Endometrium (tissue), 2 donors: ENCODE results near the gene RACGAP1.
"Not testable (repeated sequence)": the region's sequence is repeated elsewhere in the genome, so short reads cannot be mapped to it uniquely, and the experiment has no call there.

Experiments used
- FAIRE-seq: peaks from 2 replicates; lab custom pipeline; 2012; peaks lifted over from hg19 to GRCh38; lab: Jason Lieb, UNC
- donor health status: control.
- donor health status: control.

The RACGAP1 gene

GRCh38 chr12:49986476-49986875 is 38.8 kb downstream of the RACGAP1 start:
- not testable (repeated sequence) for FAIRE-seq

DNA sequence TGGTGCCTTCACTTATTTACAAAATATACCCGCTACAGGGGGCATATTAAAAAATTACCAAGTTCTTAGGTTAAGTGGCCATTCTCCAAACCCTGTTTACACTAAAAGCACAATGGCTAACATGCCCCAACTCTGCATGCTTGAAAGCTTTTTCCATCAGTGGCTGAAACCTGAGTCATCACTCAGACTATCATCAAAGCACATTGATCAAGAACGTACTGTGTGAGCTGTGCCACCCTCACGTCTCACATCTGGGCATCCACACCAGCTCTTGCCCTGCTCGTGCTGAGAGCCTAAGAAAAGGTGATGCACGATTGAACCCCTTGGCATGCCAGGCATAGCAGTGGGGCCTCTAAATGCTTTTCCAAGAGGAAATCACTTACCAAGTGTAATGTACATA is 39.3 kb downstream of the RACGAP1 start:
- no peak for FAIRE-seq

GRCh38 chr12:49984476-49985359 is 40.6 kb downstream of the RACGAP1 start:
- FAIRE-seq: no peak

GRCh38 chr12:49983892-49984291 is 41.4 kb downstream of the RACGAP1 start:
- FAIRE-seq: no peak

GRCh38 chr12:49982246-49983087 is 42.8 kb downstream of the RACGAP1 start:
- no peak for FAIRE-seq

- no peak for FAIRE-seq
Measured at GRCh38 chr12:49980501-49981349, 44.6 kb downstream of the RACGAP1 start.

- no peak for FAIRE-seq
Measured at GRCh38 chr12:49979791-49980190, 45.5 kb downstream of the RACGAP1 start.

GRCh38 chr12:49979016-49979586 is 46.2 kb downstream of the RACGAP1 start:
- no peak for FAIRE-seq

DNA sequence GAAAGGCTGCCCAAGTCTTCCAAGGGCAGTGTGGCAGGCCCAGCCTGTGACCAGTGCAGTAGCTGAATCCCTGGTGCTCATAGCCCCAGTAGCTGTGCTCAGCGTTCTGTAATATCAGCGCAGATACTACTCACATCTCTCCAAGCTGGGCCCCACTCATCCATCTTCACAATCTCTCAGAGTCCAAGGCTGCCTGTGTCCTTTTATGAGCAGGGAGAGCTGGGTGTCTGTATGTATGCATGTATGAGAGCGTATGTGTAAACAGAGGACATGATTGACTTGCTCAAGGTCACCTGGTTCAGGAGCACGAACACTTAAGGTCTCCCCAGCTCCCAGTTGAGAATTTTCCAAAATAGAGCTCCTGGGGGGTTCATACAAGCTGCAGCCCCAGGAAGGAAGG is 47.2 kb downstream of the RACGAP1 start:
- FAIRE-seq: no peak

DNA sequence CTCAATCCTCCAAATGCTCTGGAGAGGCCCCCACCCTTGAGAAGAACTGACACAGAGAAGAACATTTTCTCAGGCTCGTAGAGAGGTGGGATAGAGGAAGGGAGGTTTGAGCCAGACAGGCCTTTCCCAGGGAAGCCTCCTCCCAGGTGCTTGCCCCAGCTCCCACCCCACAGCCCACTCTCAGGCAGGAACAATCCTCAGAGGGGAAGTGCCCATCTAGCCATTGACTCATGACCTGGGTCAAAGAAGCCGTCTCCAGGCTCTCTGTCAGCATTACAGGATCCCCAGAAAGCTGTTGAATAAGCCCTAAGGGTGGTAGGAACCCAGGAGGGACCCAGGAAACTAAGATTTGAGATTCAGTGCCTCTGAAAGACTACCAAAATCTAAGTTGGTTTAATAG is 48.7 kb downstream of the RACGAP1 start:
- FAIRE-seq: no peak

- no peak for FAIRE-seq
Measured at GRCh38 chr12:49975318-49975761, 50.0 kb downstream of the RACGAP1 start.

DNA sequence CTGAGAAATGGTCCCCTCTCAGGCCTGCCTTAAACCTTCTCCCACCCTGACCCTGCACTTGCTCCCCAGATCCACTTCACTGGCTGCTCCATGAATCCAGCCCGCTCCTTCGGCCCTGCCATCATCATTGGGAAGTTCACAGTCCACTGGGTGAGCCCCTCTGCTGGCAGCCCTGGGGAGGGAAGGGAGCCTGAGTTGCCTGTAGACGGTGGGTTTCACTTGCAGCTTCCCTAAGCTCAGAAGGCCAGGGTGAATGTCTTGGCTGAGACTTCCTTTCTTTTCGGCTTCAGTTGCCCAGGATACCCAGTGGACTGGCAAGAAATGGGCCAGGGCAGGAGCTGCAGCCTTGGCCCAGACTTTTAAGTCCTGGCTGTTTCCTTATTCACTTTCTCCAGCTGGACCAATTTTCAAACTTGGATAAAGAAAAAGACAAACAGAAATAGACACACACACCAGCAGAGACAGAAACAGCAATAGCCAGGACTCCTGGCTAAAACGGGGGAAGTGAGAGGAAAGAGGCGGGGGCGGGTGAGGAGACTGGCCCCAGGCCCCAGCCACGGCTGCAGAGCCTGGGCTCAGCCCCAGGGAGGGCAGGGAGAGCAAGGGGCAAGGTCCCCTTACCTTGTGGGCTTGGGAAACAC is 50.5 kb downstream of the RACGAP1 start:
- no peak for FAIRE-seq

- no peak for FAIRE-seq
Measured at GRCh38 chr12:49974231-49974675, 51.0 kb downstream of the RACGAP1 start.

GRCh38 chr12:49973361-49973830 is 51.9 kb downstream of the RACGAP1 start:
- no peak for FAIRE-seq

- FAIRE-seq: no peak
Measured at GRCh38 chr12:49972641-49973360, 52.5 kb downstream of the RACGAP1 start, which contains the start of gene AQP6. Gene AQP6, plus strand, starts transcription at chr12:49972947. Its CDS starts 227 bp downstream, at chr12:49973174.

GRCh38 chr12:49972129-49972528 is 53.2 kb downstream of the RACGAP1 start:
- FAIRE-seq: no peak

DNA sequence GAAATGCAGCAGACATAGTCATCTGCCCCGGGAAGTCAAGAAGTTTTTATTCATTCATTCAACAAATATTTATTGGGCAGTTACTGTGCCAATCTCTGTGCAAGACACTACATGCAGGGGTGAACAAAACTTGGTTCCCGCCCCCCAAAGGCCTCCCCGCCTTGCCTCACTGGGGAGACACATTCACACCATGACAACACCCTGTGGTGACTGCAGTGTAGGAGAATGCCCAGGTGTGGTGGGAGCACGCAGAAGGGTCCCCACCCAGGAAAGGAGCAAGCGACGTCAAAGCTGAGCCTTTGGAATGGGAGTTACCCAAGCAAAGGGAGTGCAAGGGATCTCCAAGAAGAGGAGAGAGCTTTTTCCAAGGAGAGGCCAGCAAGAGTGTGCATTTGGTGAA is 54.2 kb downstream of the RACGAP1 start:
- no peak for FAIRE-seq

GRCh38 chr12:49970658-49971057 is 54.6 kb downstream of the RACGAP1 start:
- FAIRE-seq: no peak

GRCh38 chr12:49969651-49970429 is 55.5 kb downstream of the RACGAP1 start:
- FAIRE-seq: no peak
